Brain microvascular endothelial cell (primary cell): ENCODE data around the gene NSF.
"Not testable (repeated sequence)": the region's sequence is repeated elsewhere in the genome, so short reads cannot be mapped to it uniquely, and the experiment has no call there.

Experiments used
- DNase-seq: peaks from one replicate; pipeline ENCODE4 v3.0.0-alpha.2; 2020
- H3K27ac ChIP-seq: fragments of 250-450 bp; sonication (Bioruptor Pico); 2 replicates; pipeline ENCODE4 v1.5.1; 2020; ENCODE audit warnings: mild to moderate bottlenecking, moderate library complexity
- H3K27me3 ChIP-seq: fragments of 250-450 bp; sonication (Bioruptor Pico); replicated peaks from 2 replicates; pipeline ENCODE4 v1.5.1; 2020; ENCODE audit warnings: mild to moderate bottlenecking
- H3K36me3 ChIP-seq: fragments of 250-450 bp; sonication (Bioruptor Pico); replicated peaks from 2 replicates; pipeline ENCODE4 v1.5.1; 2020; ENCODE audit warnings: mild to moderate bottlenecking
- H3K4me3 ChIP-seq: 2 replicates; pipeline ENCODE4 v1.5.1; 2011; ENCODE audit warnings: low read depth, mild to moderate bottlenecking, control low read depth, low read length, moderate library complexity
- CTCF ChIP-seq: IDR thresholded peaks from 2 replicates; pipeline ENCODE4 v1.5.1; 2011; ENCODE audit warnings: low read depth, mild to moderate bottlenecking, moderate library complexity, low read length, control low read depth, inconsistent platforms; ENCODE audit errors: missing control alignments
- in situ Hi-C: cut with HindIII; loops from 2 replicates; pipeline ENCODE4 v1.10.0; 2017; ENCODE audit warnings: low sequenced_read_pairs, low pct_ligation_motif_present

Gene NSF

GRCh38 chr17:46788796-46789195 is 198.3 kb downstream of the NSF start:
- DNase-seq: no peak
- H3K27me3 ChIP-seq: peaks cover 13% of the 10 kb centered on the region
- TF ChIP-seq CTCF: no peak
- no peaks in the 10 kb centered on the region for H3K36me3 ChIP-seq
- in situ Hi-C loops: no loop called here
- H3K27ac ChIP-seq: no peak overlapping the region
- no peak overlapping the region for H3K4me3 ChIP-seq

GRCh38 chr17:46789610-46790009 is 199.1 kb downstream of the NSF start:
- Histone ChIP-seq H3K27me3 (peaks cover 15% of the 10 kb centered on the region), H3K27ac (no peak overlapping the region), H3K4me3 (no peak overlapping the region), H3K36me3 (no peaks in the 10 kb centered on the region)
- no peak for TF ChIP-seq CTCF
- DNase-seq: no peak
- in situ Hi-C loops: no loop called here

GRCh38 chr17:46790216-46790615 is 199.7 kb downstream of the NSF start:
- H3K4me3 ChIP-seq: no peak overlapping the region
- peaks cover 15% of the 10 kb centered on the region for H3K27me3 ChIP-seq
- H3K27ac ChIP-seq: no peak overlapping the region
- in situ Hi-C loops: no loop called here
- DNase-seq: no peak
- no peaks in the 10 kb centered on the region for H3K36me3 ChIP-seq
- no peak for TF ChIP-seq CTCF

GRCh38 chr17:46791531-46791930 is 201.1 kb downstream of the NSF start:
- no peaks in the 10 kb centered on the region for H3K36me3 ChIP-seq
- H3K27ac ChIP-seq: no peak overlapping the region
- in situ Hi-C loops: no loop called here
- TF ChIP-seq CTCF: no peak
- no peak overlapping the region for H3K4me3 ChIP-seq
- peaks cover 13% of the 10 kb centered on the region for H3K27me3 ChIP-seq
- no peak for DNase-seq

- TF ChIP-seq CTCF: no peak
- Histone ChIP-seq H3K4me3 (no peak overlapping the region), H3K27me3 (peaks cover 14% of the 10 kb centered on the region), H3K36me3 (no peaks in the 10 kb centered on the region), H3K27ac (no peak overlapping the region)
- in situ Hi-C loops: no loop called here
- DNase-seq: no peak
Observed at GRCh38 chr17:46792071-46792470, 201.6 kb downstream of the NSF start.

- H3K4me3 ChIP-seq, H3K27ac ChIP-seq, H3K36me3 ChIP-seq, DNase-seq, in situ Hi-C loops: not testable (repeated sequence)
- H3K27me3 ChIP-seq: peaks cover 14% of the 10 kb centered on the region
Observed at GRCh38 chr17:46793023-46793422, 202.6 kb downstream of the NSF start.
